ENCODE results near the gene AQP3.

AQP3 gene

GRCh38 chr9:33466565-33467495, 19.4 kb upstream of the AQP3 start:
- Histone ChIP-seq H3K27ac (no peak overlapping the region), H3K9me3 (no peaks in the 10 kb centered on the region), H3K36me3 (peaks cover 89% of the 10 kb centered on the region), H3K27me3 (no peaks in the 10 kb centered on the region), H3K4me3 (ENCODE audit: low read depth in 1 of 2, low read length in 1 of 2) (no peak overlapping the region), H3K4me1 (ENCODE audit: control insufficient read depth in 1 of 2, insufficient read depth in 1 of 2, low read depth in 1 of 2, low read length in 1 of 2) (no peaks in the 10 kb centered on the region)
- TF ChIP-seq CTCF (IDR thresholded peaks at IDR 0.05) = peak; percentile 92

GRCh38 chr9:33465596-33466564, 18.5 kb upstream of the AQP3 start:
- Histone ChIP-seq H3K4me3 (ENCODE audit: low read depth in 1 of 2, low read length in 1 of 2) (no peak overlapping the region), H3K9me3 (no peaks in the 10 kb centered on the region), H3K27ac (no peak overlapping the region), H3K27me3 (no peaks in the 10 kb centered on the region), H3K4me1 (ENCODE audit: control insufficient read depth in 1 of 2, insufficient read depth in 1 of 2, low read depth in 1 of 2, low read length in 1 of 2) (no peaks in the 10 kb centered on the region), H3K36me3 (peaks cover 90% of the 10 kb centered on the region)
- TF ChIP-seq CTCF (IDR thresholded peaks at IDR 0.05) = no peak

GRCh38 chr9:33465096-33465495, 17.7 kb upstream of the AQP3 start:
- TF ChIP-seq CTCF (IDR thresholded peaks at IDR 0.05) = no peak
- H3K9me3 ChIP-seq = no peaks in the 10 kb centered on the region
- H3K27me3 ChIP-seq = no peaks in the 10 kb centered on the region
- H3K4me3 ChIP-seq (ENCODE audit: low read depth in 1 of 2, low read length in 1 of 2) = no peak overlapping the region
- no peak overlapping the region for H3K27ac ChIP-seq
- H3K36me3 ChIP-seq = peaks cover 88% of the 10 kb centered on the region
- no peaks in the 10 kb centered on the region for H3K4me1 ChIP-seq (ENCODE audit: control insufficient read depth in 1 of 2, insufficient read depth in 1 of 2, low read depth in 1 of 2, low read length in 1 of 2)

GRCh38 chr9:33464045-33464636, 16.7 kb upstream of the AQP3 start:
- no peaks in the 10 kb centered on the region for H3K9me3 ChIP-seq
- H3K27me3 ChIP-seq = no peaks in the 10 kb centered on the region
- H3K36me3 ChIP-seq = peaks cover 78% of the 10 kb centered on the region
- no peak overlapping the region for H3K4me3 ChIP-seq (ENCODE audit: low read depth in 1 of 2, low read length in 1 of 2)
- H3K27ac ChIP-seq = no peak overlapping the region
- TF ChIP-seq CTCF (IDR thresholded peaks at IDR 0.05) = no peak
- H3K4me1 ChIP-seq (ENCODE audit: control insufficient read depth in 1 of 2, insufficient read depth in 1 of 2, low read depth in 1 of 2, low read length in 1 of 2) = no peaks in the 10 kb centered on the region

GRCh38 chr9:33463151-33463550, 15.8 kb upstream of the AQP3 start:
- Histone ChIP-seq H3K4me1 (ENCODE audit: control insufficient read depth in 1 of 2, insufficient read depth in 1 of 2, low read depth in 1 of 2, low read length in 1 of 2) (no peaks in the 10 kb centered on the region), H3K9me3 (no peaks in the 10 kb centered on the region), H3K27ac (no peak overlapping the region), H3K36me3 (peaks cover 68% of the 10 kb centered on the region), H3K4me3 (ENCODE audit: low read depth in 1 of 2, low read length in 1 of 2) (no peak overlapping the region), H3K27me3 (no peaks in the 10 kb centered on the region)
- no peak for TF ChIP-seq CTCF (IDR thresholded peaks at IDR 0.05)
